Stimulated activated CD8-positive, alpha-beta memory T cell treated with anti-CD3 and anti-CD28 coated beads, Interleukin-4, amount 100 ng/mL, for 48 hours (primary cell): Measurements from ENCODE around the gene CDH13.

Experiments used
- DNase-seq: peaks from one replicate; pipeline ENCODE4 v3.0.0-alpha.2; 2020

CDH13 gene

DNA sequence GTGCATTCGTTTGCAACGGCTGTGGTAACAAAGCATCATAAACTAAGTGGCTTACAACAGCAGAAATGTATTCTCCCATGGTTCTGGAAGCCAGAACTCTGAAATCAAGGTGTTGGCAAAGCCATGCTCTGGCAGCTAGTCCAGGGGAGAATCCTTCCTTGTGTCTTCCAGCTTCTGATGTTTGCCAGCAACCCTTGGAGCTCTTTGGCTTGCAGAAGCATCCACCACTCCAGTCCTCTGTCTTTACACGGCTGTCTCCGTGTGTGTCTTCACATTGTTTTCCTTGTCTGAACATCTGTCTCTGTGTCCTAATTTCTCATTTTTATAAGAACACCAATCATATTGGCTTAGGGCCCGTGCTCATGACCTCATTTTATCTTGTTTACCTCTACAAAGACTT, 915.7 kb downstream of the CDH13 start:
- no peak for DNase-seq

DNA sequence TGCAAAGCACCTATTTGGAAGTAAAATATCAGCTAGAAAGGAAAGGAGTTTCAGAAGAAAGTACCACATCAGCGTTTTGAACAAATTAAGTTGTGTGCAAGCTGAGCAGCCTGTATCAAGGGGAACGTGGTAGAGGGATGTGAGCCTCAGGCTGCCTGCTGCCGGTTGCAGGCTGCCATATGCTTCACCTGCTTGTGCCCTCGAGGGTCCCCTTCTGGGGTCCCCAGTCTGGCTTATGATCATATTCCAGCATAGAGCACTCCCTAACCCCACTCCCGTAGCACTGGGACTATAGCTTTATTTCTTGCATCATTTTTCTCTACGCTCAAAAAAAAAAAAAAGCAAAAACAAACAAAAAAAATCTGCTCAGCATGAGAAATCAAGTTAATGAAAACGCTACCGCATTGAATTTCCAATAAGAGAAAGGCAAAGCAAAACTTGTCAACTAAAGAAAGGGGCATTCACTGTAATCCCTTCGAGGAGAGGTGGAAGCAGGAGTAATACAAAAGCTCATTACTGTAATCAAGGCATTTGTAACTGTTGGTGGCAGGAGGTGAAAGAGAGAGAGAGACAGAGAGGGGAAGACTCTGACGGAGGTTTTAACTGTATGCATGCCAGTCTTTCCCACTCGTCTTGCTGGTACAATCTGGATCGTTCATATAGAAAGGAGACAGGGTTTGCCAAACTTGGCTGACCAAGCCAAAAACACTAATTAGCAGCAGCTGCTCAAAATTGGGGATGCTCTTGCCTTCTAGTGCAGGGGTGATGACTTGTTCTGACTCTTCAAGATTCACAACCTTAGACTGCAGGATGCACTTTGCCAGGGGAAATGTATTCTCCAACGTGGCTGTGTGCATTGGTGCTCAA, 922.8 kb downstream of the CDH13 start:
- no peak for DNase-seq

DNA sequence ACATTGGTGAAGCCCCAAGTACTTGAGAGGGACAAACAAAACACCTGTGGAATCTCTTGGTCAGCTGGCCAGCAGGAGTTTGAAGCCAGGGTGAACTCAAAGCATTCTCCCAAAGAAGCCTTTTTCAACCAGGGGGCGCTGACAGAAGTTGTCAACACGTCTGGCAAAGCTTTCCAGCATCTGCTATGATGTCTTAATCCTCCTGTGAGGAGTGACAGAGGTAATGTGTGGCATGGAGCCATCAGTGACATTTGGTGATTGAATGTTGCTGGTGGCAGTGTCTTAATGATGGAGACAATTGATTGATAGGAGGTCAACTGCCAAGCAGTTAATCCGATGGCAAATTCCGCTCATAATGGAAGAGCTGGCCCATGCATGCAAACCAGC, 923.4 kb downstream of the CDH13 start:
- no peak for DNase-seq

DNA sequence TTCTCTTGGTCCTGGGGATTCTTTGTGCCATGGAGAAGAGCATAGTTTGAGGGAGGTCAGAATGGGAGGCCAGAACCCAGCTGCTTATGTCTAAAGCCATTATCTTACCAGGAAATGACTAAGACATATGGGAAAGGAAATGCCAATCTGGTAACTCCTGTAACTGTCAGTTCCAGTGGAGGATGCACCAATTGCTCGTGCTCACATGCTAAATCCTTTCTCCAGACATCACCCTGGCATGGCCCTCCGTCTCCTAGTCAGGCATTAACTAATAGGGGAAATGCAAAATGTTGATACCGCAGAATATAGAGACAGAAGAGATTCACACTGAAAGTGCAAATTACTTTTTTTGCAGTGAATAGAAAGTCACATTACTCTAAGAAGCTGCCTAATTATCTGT, 925.5 kb downstream of the CDH13 start:
- DNase-seq: no peak

DNA sequence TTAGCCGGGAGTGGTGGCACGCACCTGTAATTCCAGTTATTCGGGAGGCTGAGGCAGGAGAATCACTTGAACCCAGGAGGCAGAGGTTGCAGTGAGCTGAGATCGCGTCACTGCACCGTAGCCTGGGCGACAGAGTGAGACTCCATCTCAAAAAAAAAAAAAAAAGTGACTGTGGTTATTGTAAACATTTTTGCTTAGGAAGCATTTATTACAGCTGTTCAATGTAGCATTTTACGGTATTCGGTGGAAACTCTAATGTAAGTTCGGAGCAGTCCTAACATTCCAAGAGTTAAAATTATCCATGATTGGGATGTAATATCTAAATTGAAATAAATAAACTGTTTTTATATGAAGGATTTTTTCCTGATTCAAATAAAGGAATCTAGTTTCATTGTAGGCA, 926.2 kb downstream of the CDH13 start:
- DNase-seq: no peak

DNA sequence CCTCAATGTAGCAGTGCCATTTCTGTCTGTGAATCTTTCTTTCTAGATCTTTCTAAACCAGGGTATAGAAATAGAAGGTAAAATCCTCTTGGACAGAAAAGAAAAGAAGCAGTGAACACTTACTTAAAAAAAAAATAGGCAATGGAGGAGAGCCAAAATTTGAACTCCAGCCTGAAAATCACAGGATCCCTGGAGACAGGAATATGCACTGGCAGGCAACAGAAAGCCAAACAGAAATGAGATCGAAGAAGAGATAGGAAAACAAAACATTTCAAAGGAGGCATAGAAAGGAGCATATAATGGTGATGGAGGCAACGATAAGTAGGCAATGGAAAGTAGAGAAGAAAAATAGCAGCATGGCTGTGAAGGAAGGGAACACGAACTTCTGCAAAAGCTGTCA, 927.3 kb downstream of the CDH13 start:
- DNase-seq: no peak

DNA sequence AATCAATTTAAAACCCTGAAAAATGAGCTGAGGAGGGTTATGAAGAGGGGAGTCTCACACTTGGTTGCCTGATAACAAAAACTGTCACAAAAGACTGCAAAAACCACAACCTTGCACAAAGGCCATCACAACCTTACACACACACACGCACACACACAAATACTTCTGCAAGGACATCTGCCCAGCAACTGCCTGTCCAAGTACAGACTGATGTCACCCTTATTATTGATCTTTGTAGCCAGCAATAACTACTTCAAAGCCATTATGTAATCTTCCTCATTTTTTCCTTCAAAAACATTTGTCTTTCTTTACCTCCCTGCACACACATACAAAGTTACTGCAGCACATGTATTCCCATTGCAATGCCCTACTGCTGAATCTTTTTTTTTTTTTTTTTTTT, 927.8 kb downstream of the CDH13 start:
- no peak for DNase-seq

DNA sequence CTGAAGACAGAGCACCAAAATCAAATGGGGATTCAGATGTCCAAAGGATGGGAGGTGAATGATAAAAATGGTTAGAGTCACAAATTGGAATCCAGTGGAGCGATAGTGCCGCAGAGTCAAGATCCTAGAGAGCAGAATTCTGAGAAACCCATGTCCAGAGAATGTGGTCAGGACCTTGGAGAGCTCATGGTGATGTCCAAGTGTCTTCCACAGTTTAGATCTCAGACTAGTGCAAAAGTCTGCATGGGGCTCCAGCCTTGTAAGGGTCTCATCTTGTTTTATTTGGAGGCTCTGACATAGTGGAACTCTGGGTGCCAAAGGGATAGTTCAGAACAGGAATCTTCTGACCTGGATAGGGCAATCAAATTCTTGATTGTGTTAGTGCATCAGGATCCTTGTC, 935.1 kb downstream of the CDH13 start:
- no peak for DNase-seq

DNA sequence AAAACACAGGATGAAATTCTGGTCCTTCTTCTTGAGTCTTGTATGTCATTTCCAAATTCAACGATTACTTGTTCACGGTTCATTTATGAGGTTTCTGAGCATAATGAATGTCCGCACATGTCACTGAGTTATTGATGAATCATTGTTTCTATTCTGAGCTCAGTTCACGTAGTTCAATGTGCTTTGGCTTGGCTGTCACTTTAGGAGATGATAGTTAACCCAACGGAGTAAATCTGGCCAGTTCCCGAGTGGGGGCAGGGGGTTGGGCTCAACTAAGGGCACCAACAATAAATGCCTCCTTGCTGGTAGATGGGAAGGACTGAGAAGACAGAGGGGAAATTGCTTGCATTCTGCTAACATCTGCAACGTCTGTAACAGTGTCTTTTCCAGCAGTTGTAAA, 941.6 kb downstream of the CDH13 start:
- no peak for DNase-seq

DNA sequence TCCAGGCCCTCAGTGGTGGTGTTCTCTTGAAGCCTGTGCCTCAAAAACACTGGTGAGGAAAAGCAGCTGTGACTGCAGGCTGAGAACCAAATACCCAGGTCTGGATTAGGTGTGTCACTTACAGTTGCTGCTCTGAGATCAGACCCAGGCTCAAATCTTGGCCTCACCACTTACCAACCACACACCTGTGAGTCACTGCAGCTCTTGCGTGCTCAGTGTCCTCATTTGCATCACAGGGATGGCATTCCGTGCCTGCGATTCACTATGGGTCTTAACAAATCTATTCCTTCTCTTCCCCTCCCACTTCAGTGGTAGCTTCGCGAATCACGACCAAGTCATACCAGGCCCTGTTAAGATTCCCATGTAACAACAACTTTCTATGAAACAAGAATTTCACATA, 947.6 kb downstream of the CDH13 start:
- no peak for DNase-seq

DNA sequence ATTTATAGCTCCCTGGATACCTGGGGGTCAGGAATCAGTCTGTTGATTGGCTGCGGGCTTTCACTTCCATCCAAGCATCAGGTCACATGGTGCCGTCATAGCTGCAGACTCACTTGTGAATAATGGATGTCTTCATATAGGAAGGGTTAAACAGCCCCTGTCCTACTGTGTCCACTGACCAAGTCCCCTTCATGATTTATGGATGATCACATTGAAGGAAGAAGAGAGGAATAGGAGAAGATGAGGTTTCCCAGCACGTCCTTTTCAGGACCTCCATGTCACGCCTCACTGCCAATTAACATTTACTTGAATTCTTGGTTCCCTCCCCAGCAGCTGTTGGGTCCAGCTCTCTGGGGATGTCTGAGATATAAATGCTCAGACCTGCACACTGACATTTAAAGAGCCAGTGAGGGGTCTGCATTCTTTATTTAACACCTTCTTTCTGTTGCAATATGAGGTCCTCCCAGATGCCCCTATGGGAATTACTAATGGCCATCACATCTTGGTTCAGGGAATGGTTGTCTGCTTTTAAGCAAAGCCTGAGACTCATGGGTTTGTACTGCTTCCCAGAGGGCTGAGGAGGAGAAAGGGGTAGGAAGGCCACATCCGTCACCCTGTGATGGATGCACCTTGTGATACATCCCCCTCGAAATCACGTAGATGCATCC, 950.4 kb downstream of the CDH13 start:
- DNase-seq: no peak

DNA sequence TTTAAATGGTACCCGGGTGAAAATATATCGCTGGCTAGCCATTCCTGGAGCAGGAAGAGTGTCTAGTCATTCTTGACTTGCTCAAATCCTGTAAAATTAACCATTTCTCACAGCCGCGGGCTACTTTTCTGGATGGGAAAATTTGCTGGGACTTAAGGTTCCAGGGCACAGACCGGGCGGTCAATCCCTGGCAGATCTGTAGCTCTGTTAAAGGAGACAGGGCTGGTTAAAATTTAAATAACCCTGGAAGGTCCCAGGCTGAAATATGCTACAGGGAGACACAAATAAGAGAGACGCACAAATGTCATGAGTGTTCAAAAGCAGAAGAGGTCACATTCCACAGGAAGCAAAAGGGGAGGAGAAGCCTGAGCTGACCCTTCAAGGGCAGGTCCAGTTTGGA, 951.4 kb downstream of the CDH13 start:
- no peak for DNase-seq

DNA sequence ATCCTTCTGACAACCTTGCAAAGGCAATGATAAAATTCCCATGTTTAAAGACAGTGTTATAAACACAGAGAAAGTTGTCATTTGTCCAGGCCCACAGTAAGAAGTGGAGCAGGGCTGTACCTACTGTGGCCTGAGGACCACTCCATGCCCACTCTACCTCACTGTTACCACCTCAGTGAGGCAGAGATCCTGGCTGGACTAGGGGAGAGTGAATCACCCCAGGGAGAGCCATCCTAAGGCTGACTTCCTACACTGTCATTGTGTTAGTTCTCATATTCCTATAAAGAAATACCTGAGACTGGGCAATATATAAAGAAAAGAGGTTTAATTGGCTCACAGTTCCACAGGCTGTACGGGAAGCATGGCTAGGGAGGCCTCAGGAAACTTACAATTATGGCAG, 952.3 kb downstream of the CDH13 start:
- DNase-seq: no peak

DNA sequence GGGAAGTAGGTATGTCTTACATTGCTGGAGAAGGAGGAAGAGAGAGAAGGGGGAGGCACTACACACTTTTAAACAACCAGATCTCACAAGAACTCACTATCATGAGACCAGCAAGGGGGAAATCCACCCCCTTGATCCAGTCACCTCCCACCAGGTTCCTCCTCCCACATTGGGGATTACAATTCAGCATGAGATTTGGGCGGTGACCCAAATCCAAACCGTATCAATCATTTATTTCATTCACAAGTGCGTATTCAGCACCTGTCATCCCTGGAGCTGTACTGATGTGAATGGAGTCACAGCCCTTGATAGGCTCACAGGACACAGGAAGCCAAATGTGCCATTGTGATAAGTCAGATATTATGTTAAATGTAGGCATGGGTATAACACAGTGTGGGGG, 952.7 kb downstream of the CDH13 start:
- no peak for DNase-seq

DNA sequence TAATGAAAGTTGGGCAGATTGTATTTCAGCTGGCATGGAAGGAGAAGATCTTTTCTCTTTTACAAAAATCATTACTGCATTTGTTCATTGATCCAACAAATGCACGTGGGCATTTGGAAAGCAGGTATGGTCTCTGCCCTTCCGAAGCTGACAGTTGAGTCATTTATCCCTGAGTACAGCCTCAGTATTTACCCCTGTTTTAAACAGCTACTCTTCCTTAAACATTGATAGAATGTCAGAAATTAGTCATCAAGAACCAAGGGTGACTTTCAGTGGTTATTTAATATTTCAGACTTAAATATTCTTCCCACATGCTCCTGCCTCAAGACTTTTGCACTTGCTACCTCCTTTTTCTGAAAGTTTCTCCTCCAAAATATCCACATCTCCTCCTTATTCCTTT, 954.3 kb downstream of the CDH13 start:
- no peak for DNase-seq

DNA sequence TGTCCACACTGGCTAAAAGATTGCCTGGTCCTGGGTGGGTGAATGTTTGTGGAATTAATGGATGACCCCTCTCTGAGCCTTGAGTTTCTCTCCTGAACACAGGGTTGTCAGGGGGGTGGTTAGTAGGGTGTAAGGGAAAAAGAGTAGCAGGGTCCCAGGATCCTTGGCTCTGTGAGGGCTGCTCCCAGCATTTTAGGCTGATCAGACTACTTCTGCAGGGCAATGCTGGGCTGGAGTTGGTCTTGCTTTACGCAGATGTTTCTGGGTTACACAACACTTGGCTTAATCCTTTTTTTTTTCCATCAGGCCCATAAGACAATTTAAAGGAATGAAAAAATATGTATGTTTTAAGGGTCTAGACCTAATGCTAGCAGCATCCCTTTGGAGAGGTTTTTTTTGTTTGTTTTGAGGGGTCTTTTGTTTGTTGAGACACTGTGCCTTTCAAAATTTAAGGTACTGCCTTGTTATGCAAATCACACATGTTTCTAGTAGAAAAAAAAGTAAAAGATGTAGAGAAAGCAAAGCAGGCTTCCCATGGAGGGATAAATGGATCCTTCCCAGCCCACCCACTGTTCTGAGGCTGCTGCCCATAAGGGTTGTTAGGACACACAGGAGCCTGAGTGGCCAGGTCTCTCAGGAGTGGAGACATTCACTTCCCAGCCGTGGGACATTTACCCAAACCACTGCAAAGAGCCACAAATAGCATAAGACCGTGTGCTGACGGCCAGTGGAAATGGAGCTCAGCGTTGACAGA, 955.4 kb downstream of the CDH13 start:
- DNase-seq: no peak

DNA sequence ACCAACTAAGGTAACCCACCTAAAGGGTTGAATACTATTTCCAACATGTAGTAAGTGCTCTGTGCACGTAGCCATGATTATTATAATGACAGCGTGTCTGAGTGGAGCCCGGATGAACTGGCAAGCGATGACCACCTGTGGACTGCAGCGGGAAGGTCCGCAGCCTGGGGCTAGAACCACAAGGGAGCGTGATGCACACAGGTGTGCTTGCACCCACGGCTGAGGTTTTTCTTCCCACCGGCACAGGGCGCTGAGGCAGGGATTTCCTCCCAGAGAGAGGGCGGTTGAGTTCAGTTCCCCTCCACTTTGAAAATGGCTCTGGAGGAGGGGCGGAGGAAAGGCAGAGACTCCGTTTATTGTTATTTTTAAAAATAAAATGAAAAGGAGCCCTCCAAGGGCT, 959.3 kb downstream of the CDH13 start:
- DNase-seq: no peak

DNA sequence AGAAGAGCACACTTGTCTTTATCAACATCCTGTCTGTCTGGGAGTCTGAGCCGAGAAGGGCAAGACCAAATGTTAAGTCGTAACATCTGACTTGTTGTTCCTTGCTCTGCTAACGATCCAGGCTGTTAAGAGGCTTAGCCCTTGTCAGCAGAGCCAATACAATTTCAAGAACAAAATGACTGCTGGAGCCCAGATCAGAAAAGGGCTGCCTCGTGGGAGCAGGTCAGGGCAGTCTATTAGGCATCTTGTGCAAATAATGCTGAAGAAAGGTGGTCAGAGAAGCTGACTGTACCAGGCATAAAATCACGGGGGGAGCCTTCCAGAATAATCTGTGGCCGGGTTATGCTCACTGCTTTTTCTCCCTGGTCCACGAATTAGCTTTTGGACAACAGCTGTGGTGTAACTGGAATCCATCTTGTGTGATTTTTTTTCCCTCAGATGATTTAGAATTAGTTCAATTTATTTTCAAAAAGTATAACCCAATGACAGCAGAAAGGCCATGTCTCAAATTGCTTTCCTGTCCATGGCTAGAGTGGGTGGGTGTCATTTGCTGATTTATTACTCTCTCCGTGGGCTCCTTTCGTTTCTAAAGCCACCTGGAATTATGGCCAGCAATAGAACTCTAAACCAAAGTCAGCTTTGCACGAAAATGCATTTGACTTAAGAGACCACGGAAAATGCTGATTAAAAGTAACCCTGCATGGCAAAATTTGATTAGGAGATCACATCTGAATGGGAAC, 959.9 kb downstream of the CDH13 start:
- DNase-seq: no peak

DNA sequence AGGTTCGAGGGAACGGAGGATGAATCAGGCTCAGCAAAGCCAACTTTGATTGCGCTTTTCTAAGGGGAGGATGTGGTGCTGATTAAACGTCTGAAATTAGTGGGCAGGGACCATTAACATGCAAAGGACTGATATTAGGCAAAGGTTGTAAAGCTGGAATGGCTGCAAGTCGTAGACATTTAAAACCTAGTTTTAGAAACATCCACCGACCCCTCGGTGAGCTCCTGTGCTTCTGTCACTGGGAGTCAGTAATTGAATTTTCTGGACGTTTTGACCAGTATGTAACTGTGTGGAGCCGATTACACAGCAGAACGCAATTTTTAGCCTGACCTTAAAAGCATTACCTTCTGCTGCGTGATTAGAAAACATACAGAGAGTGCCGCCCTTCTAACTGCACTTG, 960.4 kb downstream of the CDH13 start:
- no peak for DNase-seq

DNA sequence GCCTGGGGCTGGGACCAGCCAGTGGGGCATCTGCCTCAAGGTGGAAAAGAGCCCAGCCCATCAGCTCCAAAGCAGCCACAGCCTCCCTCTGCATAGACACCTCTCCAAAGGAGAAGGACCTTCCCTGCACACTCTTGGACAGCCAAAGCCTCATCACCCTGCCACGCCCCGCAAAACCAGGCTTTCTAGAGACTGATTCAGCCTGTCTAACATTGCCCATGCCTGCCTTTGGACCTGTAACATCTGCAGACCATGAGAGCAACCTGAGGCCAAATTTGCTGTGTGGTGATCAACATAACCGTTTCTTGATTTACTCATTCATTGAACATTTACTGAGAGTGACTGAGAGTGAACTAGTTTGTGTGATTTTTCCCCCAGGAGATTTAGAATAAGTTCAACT, 961.3 kb downstream of the CDH13 start:
- no peak for DNase-seq

DNA sequence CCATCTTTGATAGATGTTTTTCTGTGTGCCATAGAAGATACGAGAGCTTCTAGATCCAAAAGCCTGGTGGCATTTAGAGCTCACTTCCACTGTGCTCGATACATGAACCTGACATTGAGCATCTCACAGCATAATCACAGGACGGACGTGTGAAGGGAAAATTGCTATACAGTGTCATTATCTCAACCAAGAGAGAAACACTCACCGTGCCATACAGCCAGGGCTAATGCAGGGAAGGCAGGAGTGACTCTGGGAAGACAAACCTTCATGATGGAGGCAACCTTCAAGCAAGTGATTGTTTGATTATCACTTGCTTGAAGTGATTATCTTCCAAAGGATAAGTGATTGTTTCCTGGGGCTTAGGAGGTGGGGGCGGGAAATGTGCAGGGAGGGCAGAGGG, 962.8 kb downstream of the CDH13 start:
- no peak for DNase-seq

DNA sequence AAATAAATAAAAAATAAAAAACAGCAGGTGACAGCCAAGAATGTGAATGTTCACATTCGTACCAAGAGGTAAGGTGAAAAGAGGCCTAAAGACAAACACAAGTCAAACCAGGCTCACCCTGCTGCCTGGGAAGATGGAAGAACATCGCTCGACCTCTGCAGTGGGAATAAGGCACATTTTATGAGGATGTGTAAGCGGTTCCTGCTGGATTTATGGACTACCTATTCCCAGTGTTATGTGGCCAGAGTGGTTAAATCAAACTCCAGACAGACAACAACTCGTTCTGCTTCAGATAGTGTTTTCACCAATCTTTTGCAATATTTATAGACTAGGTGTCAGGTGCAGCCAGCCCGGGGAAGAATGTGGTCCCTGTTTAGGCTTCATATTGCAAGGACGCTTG, 966.0 kb downstream of the CDH13 start:
- no peak for DNase-seq

DNA sequence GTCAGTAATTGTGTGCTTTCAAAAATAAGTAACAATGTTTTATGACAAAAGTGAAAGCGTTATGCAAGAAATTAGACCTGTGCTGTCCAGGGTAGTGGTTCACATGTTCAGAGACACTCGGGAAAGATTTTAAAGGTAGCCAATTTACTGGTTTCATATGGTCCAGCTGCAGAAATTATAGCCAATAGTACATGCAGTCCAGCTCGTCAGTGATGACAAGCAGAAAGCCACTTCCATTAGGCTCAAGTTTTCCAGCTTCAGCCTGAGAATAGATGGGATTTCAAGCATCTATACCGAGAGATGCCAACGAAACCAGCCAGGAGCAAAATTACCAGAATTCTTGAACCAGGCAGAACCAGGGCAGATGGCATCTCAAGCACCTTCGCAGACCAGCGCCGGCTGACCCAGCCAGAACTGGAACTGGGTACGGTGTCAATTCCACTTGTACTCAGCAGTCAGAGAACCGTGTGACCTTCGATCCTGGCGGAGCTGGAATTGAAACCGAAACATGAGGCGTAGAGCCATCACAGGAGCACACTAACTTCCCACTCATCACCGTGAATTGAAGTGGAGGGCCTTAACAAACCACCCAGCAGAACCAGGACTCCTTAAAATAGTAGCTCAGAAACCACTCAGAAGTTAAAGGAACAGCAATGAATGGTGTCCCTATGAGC, 973.2 kb downstream of the CDH13 start:
- no peak for DNase-seq
